CD4-positive, alpha-beta T cell treated with Interferon alpha-2 for 1 hour (primary cell): Measurements from ENCODE around the gene LLCFC1.
"Not testable (repeated sequence)": the region's sequence is repeated elsewhere in the genome, so short reads cannot be mapped to it uniquely, and the experiment has no call there.

Experiments used
- DNase-seq, 2 donors: peaks; one replicate each; pipeline ENCODE4 v3.0.0-alpha.2; 2020 to 2022

LLCFC1 gene

DNA sequence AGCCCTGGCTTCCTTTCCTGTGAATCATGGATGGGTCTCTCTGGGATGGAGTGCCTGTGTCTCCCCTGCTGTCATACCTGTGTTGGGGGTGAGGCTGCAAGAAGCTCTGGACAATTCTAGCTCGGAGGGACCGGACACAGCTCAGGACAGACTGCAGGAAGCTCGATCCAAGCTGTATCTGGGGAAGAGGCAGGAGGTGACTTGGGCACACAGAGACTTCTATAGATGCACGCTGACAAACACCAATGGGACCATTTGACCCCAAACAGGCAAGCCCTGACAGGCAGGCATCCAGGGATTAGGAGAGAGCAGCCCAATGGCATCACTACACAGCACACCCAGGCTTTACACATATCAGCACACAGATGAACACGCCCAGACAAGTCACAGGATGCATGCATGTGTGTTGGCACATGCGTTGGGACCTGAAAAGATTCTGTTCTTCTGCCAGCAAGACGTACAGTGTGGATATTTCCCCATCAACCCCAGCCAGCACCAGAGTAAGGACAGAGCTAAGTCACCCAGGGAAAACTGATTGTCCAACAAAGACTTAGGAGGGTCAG is 4.5 kb downstream of the LLCFC1 start:
- DNase-seq, result no peak

DNA sequence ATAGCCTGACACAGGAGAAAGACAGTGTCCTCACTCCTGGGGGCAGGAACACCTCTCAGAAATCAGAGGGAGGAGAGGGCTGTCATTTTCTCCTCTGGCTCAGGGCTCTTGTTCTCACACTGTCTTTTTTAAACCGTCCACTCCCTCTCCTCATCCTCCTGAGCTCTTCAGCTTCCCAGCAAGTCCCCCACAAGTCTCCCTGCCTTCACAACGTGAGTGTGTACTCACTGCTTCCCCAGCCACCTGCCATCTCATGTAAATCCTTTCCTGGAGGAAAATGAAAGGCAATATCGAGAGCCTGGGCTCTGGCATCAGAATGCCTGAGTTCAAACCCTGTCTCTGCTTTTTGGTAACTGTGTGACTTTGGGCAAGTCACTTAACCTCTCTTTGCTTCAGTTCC is 5.7 kb downstream of the LLCFC1 start:
- DNase-seq, result no peak

DNA sequence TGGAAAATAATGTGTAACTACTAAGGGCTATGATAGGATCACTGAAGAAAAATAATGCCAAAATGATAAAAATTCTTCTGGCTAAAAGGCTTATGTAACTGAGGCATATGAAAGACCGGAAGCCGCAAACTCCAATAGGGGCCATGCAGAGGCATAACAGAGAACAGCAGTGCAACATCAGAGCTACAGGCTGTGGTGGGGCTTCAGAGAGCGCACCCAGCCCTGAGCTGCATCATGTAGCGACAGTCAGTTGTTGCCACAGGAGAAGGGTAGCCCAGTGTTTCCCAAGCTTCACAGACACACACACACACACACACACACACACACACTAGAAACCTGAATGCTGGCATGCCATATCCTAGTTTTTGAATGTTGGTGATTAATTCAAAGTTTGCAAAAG is 9.3 kb downstream of the LLCFC1 start:
- no peak for DNase-seq

DNA sequence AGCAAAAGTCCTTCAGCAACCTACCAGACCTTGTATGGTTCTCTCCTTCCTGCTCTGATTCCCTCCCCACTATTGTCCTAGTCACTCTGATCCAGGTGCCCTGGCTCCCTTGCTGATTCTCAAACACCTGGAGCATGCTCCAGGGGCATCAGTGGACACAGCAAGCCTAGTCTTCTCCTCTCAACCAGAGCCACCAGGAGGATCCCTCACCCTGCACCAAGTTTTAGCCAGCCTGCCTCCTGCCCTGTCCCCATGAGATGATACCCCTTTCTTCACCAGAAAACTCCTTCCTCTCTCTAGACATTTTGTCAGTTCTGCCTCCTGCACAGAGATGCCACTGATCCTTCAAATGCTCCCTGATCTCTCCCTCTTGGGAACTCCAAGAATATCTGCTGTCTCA is 11.0 kb downstream of the LLCFC1 start:
- no peak for DNase-seq

DNA sequence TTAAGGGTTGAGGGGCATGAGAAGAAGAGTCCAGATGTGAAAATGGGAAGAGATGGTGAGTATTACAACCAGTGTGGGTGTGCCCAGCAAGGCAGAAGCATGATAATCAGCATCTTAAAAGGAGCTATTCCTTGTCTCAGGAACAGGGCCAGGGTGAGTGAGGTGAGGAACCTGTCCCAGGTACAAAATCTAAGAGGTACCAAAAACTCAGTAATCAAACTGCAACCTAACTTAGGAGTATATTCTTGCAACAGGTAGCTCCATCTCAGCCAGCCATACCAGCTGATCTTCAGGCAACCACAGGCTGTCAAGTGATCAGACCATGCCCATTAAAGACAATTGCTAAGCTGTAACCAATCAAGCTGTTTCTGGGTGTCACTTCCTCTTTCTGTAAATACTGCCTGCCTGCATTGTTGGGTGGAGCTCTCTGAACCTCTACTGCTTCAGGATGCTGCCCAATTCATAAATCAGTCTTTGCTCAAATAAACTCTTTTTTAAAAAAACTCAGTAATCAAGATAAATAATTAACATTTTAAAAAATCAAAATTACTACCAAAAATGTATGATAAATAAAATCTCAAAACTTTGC is 15.5 kb downstream of the LLCFC1 start:
- no peak for DNase-seq

DNA sequence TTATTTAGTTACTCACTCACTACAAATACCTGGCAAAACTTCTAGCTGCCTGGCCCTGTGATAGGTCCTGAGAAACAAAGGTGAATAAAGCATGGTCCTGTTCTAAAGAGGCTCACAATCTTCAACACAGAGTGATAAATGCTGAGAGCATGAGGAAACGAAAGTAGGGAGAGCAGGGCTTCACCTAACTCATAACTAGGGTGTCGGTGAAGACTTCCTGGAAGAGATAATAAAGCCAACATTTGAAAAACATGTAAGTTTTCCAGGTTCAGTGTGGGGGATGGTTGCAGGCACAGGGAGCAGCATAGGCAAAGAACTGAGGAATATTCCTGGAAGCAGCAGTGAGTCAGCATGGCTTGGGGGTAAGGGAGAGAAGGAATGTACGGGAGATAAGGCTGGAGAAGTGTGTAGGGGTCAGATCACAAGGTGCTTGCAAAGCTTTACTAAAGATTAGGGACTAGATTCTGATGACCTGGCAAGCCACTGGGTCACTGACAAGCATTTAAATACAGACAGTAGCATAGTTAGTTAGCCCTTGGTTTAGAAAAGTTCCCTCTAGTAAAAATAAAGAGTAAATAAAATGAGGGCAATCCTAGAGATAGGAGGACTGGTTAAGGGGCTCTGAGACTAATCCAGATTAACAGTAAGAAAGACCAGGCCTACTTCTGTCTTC is 17.8 kb downstream of the LLCFC1 start:
- no peak for DNase-seq

DNA sequence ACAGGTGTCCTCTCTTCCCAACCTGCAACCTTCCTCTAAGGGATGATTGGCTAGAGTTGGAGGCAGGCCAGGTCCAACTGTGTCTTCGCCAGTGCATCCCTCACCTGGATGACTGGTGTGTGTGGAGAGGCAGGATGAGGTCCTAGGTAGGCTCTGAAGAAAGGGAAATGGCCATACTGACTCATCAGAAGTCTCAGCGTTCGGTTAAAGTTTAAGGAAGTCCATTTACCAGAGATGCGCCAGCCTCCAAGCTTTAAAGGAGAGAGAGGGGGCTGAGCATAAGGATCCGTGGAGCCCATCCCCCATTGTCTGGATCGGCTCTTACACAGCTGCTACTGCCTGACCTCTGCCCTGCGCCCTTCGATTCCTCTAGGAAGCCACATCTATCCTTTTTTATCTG is 18.4 kb downstream of the LLCFC1 start:
- DNase-seq, result no peak

DNA sequence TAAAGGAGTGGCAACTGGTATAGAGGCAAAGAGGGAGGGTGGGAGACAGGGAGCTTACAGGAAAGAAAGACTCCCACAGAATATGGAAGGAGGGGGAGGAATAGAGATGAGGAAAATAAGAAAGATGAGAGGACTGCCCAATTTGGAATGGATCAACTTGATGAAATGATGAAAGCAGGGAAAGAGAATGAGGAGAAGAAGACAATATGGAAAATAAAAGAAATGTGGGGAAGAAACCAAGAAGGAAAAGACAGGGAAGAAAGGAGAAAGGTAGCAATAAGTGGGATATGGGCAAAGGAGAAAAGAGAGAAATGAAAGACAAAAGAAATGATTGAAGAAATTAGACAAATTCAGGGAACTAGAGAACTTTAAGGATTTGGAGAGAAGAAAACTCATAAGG is 19.9 kb downstream of the LLCFC1 start:
- no peak for DNase-seq

DNA sequence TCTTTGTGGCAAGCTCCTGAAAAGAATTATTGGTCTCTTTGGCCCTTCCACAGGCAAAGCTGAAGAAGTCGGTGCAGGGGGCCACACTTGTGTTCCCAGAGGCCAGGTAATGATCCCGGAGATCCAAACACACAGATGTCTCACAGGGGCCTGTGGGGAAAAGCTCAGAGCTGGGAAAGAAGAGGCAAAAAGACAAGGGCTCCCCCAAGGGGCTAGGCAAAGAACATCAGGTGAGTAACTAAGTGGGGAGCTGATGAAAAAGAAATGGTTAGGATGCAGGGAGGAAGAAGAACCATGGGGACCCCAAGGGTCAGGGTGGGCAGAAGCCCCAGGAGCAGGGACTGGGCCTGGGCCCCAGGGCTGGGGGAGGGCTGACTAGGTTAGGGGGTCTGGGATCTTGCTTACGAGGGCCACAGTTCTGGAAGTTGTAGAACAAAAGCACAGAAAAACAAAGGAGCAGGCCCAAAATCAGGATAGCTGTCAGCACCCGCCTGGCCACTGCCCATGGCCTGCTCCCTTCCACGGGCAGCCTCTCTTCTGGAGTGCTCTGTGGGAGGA is 21.8 kb downstream of the LLCFC1 start:
- no peak for DNase-seq

DNA sequence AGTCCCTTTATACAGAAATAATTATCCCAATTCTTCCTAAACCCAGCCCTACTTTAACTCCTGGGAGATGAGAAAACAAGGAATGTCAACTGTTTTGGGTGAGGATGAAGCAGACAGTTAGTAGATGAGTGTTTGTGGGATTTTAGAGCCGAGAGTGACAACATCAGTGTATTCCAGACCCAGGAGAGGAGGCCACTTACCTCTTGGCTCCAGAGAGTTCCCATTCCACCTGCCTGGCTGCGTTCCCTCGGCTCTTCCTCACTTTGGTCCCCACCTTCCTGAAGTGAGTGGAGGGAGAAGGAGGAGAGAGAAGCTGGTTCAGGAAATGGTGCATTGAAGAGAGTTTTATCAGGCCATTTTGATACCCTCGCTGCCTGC is 22.3 kb downstream of the LLCFC1 start:
- DNase-seq, result no peak

DNA sequence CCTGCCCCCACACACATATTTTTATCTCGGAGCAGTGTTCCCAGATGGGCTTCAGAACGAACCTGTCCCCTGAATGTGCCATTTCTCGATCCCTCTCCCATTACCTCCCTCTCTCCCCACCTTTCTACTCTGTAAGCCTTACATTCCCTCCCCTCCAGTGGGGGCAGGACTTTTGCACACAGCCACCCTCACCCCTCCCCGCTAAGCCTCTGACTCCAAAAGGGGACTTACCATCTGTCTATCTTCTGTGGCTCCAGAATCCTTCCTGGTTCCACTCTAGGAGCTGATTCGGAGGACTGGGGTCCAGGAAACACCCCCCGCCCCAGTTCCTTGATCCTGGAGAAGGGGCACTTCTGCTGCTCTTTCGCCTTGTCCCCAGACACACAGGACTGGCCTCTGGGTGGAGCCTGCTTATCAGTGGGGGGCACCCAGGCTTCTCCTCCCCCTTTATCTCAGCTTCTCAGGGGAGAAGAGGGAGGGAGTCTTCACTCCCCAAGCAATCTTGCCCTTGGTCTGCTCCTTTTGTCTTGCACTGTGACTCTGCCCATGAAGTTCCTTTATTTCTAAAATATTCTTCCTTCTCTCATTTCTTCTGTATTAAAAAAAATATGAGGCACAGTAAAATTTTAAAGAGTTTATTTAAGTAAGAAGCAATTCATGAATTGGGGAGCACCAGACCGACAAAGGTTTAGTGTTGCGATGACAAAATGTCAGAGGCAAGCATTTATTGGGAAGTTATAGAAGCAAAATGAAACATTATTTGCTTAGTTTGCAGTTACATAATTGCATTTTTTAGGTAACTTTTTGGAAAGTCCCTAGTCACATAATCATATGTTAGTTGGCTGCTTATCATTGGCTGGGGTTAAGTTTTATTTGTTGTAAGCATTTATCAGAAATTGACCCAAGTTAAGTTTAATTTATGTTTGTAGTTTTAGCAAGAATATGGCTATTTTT is 23.0 kb downstream of the LLCFC1 start, which contains the start of gene KEL:
Gene KEL (minus strand): TSS at position 391 of the 954 bp plus-strand sequence. CDS start 157 bp downstream, at position 234.
- no peak for DNase-seq

DNA sequence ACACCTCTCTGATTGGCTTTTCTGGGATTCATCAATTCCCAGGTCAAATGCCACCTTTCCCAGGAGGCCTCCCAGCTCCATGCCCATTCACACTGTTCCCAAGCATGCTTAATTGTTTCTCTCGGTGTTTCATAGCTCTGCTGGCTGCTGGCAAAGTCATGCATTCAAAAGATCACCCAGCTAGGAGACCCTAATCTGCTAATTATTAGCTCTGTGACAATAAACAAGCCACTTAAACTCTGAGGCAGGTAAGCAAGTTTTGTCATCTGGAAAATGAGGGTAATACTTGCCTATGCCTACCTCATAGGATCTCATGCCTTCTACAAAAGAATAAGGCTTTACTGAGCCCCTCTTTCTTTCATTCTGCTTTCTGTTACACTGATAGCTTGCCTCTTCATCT is 23.7 kb downstream of the LLCFC1 start:
- DNase-seq, result no peak

DNA sequence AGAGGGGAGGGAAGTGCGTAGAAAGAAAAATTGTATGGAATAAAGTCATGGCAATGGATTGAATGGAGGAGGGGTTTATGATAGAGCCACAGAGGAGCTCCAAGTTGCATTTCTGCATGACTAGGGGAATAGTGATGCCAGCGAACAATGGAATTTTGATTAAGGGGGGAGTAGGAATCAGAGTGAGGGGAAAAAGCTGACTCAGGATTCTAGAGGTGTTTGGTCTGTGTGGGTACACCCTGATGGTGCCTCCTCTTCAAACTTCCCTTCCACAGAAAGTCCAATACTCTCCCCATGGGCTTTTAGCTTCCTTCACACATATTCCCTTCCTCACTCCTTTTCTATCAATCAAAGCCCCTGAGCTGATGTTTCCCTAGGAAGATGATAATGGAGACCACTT is 24.7 kb downstream of the LLCFC1 start:
- DNase-seq, result no peak

DNA sequence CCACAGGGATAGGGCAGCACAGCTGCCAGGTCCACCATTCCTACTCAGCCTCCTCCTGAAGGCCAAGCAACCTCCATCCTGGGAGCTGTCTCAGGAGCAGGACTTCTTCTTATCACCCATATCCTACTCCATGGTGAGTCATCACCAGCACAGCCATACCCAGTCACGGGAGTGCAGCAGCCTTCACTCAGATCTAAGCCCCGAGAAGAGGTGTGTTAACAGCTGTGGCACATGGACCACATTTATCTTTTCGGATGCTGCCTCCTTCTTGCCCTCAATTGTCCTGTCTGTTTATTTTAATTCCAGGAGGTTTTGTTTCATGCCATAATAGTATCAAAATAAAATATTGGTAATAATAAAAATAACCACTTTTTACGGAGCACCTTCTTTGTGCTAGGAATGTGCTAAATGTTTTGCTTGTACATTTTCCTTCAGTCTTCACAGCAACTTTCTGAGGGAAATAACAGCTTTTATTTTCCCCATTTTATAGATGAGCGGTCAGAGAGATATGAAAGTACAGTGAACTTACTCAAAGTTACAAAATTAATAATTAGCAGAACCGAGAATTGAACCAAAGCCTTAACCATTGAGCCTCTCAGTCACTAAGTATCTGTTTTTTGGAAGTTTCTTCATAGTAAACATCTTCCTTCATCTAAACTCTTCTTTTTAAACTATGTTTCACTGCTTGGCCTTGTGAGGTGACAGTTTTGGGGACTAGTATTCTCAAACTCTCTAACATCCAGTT is 25.4 kb downstream of the LLCFC1 start:
- no peak for DNase-seq

DNA sequence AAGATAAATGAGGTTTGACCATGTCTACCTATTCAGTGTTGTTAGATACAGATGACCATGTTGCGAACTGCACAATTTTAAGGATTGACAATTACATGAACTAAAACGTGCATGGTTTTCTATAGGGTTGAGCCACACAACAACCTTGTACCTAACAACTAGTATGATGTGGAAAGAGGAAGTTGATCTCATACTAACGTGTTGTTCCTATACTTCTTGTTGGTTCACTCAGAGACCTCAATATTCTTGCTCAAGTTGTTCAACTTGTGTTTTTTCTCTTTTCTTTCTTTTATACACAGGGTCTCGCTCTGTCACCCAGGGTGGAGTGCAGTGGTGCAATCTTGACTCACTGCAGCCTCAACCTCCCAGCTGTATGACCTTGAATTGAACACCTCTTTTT is 28.9 kb downstream of the LLCFC1 start:
- no peak for DNase-seq

DNA sequence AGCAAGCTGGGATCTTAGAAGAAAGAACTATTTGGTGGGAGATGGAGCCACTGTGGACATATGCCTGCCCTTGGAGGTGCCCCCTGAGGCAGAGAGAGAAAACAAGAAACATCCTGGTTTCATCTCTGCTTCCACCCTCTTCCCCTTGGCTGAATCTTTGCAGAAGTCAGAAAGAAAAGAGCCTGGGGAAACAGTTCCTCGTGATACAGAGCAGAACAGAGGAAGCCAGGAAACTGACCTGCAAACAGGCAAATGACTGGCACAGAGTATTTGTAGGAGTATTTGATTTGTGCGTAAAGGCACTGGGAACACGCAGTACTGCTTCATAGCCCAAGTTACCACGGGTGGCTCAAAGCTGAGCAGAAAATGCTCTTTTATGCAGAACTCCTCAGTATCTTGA is 29.9 kb downstream of the LLCFC1 start:
- DNase-seq, result no peak

DNA sequence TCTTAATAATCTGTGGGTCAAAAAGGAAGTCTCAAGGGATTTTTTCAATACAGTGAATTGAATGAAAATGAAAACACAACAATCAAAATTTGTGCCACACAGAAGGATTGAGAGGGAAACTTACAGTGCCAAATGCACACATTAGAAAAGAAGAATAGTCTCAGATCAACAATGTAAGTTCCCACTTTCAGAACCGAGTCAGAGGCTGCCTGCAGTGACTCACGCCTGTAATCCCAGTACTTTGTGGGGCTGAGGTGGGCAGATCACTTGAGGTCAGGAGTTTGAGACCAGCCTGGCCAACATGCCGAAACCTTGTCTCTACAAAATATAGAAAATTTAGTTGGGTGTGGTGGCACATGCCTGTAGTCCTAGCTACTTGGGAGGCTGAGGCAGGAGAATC is 35.3 kb downstream of the LLCFC1 start:
- DNase-seq, result no peak

DNA sequence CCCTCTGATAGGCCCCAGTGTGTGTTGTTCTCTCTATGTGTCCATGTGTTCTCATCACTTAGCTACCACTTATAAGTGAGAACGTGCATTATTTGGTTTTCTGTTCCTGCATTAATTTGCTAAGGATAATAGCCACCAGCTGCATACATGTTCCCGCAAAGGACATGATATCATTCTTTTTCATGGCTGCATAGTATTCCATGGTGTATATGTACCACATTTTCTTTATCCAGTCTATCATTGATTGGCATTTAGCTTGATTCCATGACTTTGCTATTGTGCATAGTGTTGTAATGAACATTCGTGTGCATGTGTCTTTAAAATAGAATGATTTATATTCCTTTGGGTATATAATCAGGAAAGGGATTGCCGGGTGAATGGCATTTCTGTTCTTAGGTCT is 39.1 kb downstream of the LLCFC1 start:
- DNase-seq, result not testable (repeated sequence)

DNA sequence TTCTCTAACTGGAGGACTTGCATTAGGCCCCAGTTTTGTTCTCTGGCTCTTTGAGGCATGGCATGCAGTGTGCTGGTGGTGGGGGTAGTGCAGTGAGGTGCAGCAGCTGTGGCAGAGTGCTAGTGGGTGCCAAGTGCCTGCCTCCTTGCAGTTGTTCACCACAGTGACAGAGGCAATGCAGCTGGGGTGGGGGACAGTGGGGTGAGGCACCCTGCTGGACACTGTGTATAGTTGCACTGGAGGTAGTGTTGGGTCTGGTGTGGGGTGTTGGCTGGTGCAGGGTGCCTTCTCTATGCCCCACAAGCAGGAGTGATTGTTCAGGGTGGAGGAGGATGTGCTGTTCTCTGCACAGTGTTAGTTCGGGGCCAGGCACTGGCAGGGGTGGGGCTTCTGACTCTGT is 44.5 kb downstream of the LLCFC1 start:
- DNase-seq, result no peak

DNA sequence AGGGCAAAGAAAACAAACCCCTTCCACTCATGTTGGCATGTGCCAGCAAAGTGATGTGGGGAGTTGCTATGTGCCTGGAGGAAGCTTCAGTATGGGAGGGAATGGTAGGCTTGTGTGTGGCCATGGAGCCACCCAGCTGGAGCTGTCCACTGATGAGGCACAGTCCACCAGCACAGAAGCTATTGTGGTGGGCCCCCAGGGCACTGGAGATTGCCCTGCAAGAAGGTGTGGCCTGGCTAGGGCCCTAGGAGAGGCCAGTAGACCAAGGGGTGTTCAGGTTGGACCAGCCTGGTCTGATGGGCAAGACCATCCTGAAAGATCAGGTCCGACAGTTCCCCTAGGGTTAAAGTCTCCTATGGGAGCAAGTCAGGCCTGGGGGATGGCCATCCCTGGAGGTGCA is 45.0 kb downstream of the LLCFC1 start:
- no peak for DNase-seq
